Prostate gland (tissue), 2 donors: ENCODE results near the gene CCDC106.

Source experiments
- CTCF ChIP-seq, 4 experiments: fragments of 200-600 bp in 2 of 4; fragments of 450-650 bp in 2 of 4; sonication (generic) in 2 of 4; IDR thresholded peaks; 1 replicate in 3 of 4; 2 replicates in 1 of 4; pipeline ENCODE4 v1.5.1; 2016 to 2019; ENCODE audit warnings: antibody characterized with exemption in 4 of 4, mild to moderate bottlenecking in 2 of 4, moderate library complexity in 2 of 4
- POLR2AphosphoS5 ChIP-seq: sonication (generic); formaldehyde crosslinking; IDR thresholded peaks from one replicate; pipeline ENCODE4 v1.6.1; 2017; ENCODE audit warnings: antibody characterized with exemption

DNA sequence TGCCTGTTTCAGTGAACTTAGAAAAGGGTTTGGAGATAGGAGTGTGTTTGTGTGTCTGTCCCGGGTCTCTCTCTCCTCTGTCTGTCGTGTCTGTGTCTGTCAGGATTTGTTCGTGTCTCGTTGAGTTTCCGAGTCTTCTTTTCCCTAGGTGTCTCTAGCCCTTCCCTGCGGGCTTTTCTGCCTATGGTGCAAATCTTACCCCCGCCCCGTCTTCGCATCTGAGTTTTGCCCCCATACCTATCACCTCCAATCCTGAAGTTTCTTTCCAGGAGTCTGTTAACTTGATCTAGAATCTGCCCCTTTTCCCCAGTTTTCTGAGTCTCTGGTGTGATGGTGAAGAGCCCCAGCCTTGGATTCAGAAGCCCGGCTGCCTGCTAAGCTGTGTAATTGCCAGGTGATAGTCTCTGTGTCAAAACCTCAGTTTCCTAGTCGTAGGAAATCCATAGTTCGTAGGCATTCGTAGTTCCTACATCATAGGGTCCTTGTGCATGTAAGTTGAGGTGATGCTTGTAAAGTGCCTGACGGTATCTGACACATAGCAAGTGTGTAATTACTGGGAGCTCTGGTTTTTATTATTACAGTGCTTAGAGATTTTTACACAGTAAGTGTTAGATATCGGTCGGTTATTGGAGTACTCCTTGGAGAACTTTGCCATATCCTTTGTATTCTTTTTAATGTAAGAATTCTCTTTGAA, 27.8 kb downstream of the CCDC106 start:
- TF ChIP-seq CTCF (IDR thresholded peaks at IDR 0.05) = no peak
- TF ChIP-seq POLR2AphosphoS5 = no peak
